Right lobe of liver (tissue), 4 donors: ENCODE measurements around the gene GRB14.

Experiments
- POLR2A ChIP-seq: fragments of 450-650 bp; IDR thresholded peaks from one replicate; pipeline ENCODE4 v1.6.1; 2017; ENCODE audit warnings: antibody characterized with exemption, mild to moderate bottlenecking
- TF ChIP-seq, protein P1 (sequence below), 4 donors: fragments of 200-600 bp in 3 of 4; fragments of 450-650 bp in 1 of 4; IDR thresholded peaks; one replicate each; pipeline versions ENCODE4 v1.5.1 to v1.8.0; 2016 to 2022; ENCODE audit warnings: antibody characterized with exemption in 4 of 4, mild to moderate bottlenecking in 2 of 4
- donor health status: DM: no; HTN: no; CAD: no.
- donor health status: DM: no; HTN: no; CAD: no.
- donor health status: DM: no; HTN: yes; CAD: no.

DNA sequence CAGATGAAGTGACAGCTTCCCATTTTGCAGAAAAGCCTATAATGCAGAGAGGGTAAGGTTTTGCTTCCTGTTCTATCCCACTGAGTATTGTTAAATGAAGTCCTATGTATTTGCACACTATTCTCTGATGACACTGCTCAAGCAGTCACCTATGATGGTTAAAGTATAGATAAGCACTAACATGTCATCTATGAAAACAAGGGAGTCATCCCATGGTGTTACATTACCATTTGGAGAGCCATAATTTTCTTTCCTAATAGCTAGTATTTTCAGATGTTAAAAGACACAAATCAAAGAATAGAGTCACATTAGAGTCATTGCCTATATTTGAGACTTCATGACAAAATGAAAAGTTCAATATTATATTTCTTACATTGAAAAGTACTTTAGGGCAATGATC lies 42.8 kb upstream of the GRB14 start:
- TF ChIP-seq POLR2A = no peak
- TF ChIP-seq, protein P1, sequence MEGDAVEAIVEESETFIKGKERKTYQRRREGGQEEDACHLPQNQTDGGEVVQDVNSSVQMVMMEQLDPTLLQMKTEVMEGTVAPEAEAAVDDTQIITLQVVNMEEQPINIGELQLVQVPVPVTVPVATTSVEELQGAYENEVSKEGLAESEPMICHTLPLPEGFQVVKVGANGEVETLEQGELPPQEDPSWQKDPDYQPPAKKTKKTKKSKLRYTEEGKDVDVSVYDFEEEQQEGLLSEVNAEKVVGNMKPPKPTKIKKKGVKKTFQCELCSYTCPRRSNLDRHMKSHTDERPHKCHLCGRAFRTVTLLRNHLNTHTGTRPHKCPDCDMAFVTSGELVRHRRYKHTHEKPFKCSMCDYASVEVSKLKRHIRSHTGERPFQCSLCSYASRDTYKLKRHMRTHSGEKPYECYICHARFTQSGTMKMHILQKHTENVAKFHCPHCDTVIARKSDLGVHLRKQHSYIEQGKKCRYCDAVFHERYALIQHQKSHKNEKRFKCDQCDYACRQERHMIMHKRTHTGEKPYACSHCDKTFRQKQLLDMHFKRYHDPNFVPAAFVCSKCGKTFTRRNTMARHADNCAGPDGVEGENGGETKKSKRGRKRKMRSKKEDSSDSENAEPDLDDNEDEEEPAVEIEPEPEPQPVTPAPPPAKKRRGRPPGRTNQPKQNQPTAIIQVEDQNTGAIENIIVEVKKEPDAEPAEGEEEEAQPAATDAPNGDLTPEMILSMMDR (IDR thresholded peaks at IDR 0.05) = no peak
